Astrocyte (in vitro differentiated cells and primary cell): ENCODE measurements around the gene LMF1. TPM values are rescaled to one million over a fixed set of nuclear protein-coding genes. Genes with fewer than 3 reads are reported as not detected.

ENCODE experiments used
- DNase-seq: peaks from one replicate; pipeline ENCODE4 v3.0.0-alpha.2; 2010; ENCODE audit warnings: low read depth
- FAIRE-seq: peaks from 2 replicates; lab custom pipeline; 2011; peaks lifted over from hg19 to GRCh38; lab: Jason Lieb, UNC
- H2AFZ ChIP-seq: 2 replicates; pipeline ENCODE4 v1.6.0; 2012; ENCODE audit warnings: low read depth, low read length, inconsistent platforms
- H3K27ac ChIP-seq: 2 replicates; pipeline ENCODE4 v1.5.1; 2011; ENCODE audit warnings: low read depth, low read length, inconsistent platforms
- H3K27me3 ChIP-seq: 2 replicates; pipeline ENCODE4 v1.6.0; 2011; ENCODE audit warnings: low read length, inconsistent platforms; ENCODE audit not compliant: insufficient read depth
- H3K36me3 ChIP-seq: 2 replicates; pipeline ENCODE4 v1.5.1; 2011; ENCODE audit warnings: low read length, inconsistent platforms; ENCODE audit not compliant: insufficient read depth
- H3K4me1 ChIP-seq: 2 replicates; pipeline ENCODE4 v1.5.1; 2011; ENCODE audit warnings: low read length, inconsistent platforms; ENCODE audit not compliant: insufficient read depth
- H3K4me2 ChIP-seq: 2 replicates; pipeline ENCODE4 v1.6.0; 2012; ENCODE audit warnings: low read length, inconsistent platforms
- H3K4me3 ChIP-seq: 2 replicates; pipeline ENCODE4 v1.5.1; 2011; ENCODE audit warnings: low read depth, mild to moderate bottlenecking, low read length, inconsistent platforms; ENCODE audit not compliant: insufficient read depth
- H3K79me2 ChIP-seq: 2 replicates; pipeline ENCODE4 v1.6.0; 2012; ENCODE audit warnings: mild to moderate bottlenecking, low read length, inconsistent platforms; ENCODE audit not compliant: insufficient read depth
- H3K9ac ChIP-seq: 2 replicates; pipeline ENCODE4 v1.6.0; 2012; ENCODE audit warnings: mild to moderate bottlenecking, low read length, inconsistent platforms
- H3K9me3 ChIP-seq: 2 replicates; pipeline ENCODE4 v1.5.1; 2012; ENCODE audit warnings: low read depth, mild to moderate bottlenecking, low read length, inconsistent platforms; ENCODE audit not compliant: insufficient read depth
- H4K20me1 ChIP-seq: 2 replicates; pipeline ENCODE4 v1.6.0; 2012; ENCODE audit warnings: low read length, inconsistent platforms; ENCODE audit not compliant: insufficient read depth
- H3K27ac Mint-ChIP-seq: one replicate; pipeline ENCODE4 v1.8.0; 2021; ENCODE audit warnings: mild to moderate bottlenecking, mixed read lengths; ENCODE audit not compliant: unreplicated experiment
- H3K27me3 Mint-ChIP-seq: one replicate; pipeline ENCODE4 v1.8.0; 2021; ENCODE audit warnings: low read depth, mixed read lengths; ENCODE audit not compliant: unreplicated experiment
- H3K36me3 Mint-ChIP-seq: one replicate; pipeline ENCODE4 v1.8.0; 2021; ENCODE audit warnings: low read depth, mixed read lengths; ENCODE audit not compliant: unreplicated experiment
- H3K4me1 Mint-ChIP-seq: one replicate; pipeline ENCODE4 v1.8.0; 2021; ENCODE audit warnings: low read depth, mixed read lengths; ENCODE audit not compliant: unreplicated experiment
- H3K4me3 Mint-ChIP-seq: one replicate; pipeline ENCODE4 v1.8.0; 2021; ENCODE audit warnings: mild to moderate bottlenecking, moderate library complexity, mixed read lengths; ENCODE audit not compliant: unreplicated experiment
- H3K9me3 Mint-ChIP-seq: one replicate; pipeline ENCODE4 v1.8.0; 2021; ENCODE audit warnings: mild to moderate bottlenecking, mixed read lengths; ENCODE audit not compliant: unreplicated experiment
- EZH2 ChIP-seq: IDR thresholded peaks from 2 replicates; pipeline ENCODE4 v1.6.1; 2012; ENCODE audit warnings: mild to moderate bottlenecking, low read length, inconsistent platforms; ENCODE audit not compliant: insufficient read depth
- total RNA-seq: library from RNA; stranded (reverse); gene quantifications from 2 replicates; pipeline ENCODE4 v1.2.1, GENCODE V29; 2021
- TF ChIP-seq, protein P1 (sequence below): IDR thresholded peaks from 2 replicates; pipeline ENCODE4 v1.5.1; 2011; ENCODE audit warnings: low read depth, mild to moderate bottlenecking, inconsistent platforms, low read length, moderate library complexity; ENCODE audit not compliant: insufficient read depth

Gene LMF1
- total RNA-seq, 1 donor from 2014 or later: 12.6 TPM

DNA sequence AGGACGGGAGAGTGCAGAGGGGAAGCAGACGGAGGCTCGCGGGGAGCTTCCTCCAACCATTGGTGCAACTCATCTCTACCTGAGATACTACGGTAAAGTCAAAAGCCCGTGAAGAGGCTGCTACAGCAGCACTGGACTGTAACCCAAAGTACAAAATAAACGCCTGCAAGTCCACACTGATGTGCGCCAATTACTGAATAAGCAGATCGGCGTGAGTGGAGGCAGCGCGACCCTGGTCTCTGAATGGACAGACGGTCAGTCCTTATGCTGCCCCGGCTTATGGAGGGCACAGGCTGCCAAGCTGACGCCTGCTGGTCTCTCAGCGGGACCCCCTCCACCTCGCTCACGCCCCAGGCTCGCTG, 58.5 kb downstream of the LMF1 start:
- Histone ChIP-seq H3K27me3 (no peaks in the 10 kb centered on the region), H3K9ac (no peak overlapping the region), H3K4me1 (no peaks in the 10 kb centered on the region), H3K4me3 (no peak overlapping the region), H4K20me1 (no peaks in the 10 kb centered on the region), H2AFZ (no peak overlapping the region), H3K79me2 (no peaks in the 10 kb centered on the region), H3K36me3 (no peaks in the 10 kb centered on the region), H3K27ac (no peak overlapping the region), H3K4me2 (no peak overlapping the region), H3K9me3 (no peaks in the 10 kb centered on the region)
- no peak overlapping the region for H3K27ac Mint-ChIP-seq
- no peak for FAIRE-seq
- H3K9me3 Mint-ChIP-seq: peaks cover 6% of the 10 kb centered on the region
- peaks cover 2% of the 10 kb centered on the region for H3K4me1 Mint-ChIP-seq
- H3K27me3 Mint-ChIP-seq: peaks cover 6% of the 10 kb centered on the region
- H3K4me3 Mint-ChIP-seq: no peak overlapping the region
- DNase-seq: no peak
- TF ChIP-seq, protein P1, sequence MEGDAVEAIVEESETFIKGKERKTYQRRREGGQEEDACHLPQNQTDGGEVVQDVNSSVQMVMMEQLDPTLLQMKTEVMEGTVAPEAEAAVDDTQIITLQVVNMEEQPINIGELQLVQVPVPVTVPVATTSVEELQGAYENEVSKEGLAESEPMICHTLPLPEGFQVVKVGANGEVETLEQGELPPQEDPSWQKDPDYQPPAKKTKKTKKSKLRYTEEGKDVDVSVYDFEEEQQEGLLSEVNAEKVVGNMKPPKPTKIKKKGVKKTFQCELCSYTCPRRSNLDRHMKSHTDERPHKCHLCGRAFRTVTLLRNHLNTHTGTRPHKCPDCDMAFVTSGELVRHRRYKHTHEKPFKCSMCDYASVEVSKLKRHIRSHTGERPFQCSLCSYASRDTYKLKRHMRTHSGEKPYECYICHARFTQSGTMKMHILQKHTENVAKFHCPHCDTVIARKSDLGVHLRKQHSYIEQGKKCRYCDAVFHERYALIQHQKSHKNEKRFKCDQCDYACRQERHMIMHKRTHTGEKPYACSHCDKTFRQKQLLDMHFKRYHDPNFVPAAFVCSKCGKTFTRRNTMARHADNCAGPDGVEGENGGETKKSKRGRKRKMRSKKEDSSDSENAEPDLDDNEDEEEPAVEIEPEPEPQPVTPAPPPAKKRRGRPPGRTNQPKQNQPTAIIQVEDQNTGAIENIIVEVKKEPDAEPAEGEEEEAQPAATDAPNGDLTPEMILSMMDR: no peak
- TF ChIP-seq EZH2: no peak
- peaks cover 9% of the 10 kb centered on the region for H3K36me3 Mint-ChIP-seq

DNA sequence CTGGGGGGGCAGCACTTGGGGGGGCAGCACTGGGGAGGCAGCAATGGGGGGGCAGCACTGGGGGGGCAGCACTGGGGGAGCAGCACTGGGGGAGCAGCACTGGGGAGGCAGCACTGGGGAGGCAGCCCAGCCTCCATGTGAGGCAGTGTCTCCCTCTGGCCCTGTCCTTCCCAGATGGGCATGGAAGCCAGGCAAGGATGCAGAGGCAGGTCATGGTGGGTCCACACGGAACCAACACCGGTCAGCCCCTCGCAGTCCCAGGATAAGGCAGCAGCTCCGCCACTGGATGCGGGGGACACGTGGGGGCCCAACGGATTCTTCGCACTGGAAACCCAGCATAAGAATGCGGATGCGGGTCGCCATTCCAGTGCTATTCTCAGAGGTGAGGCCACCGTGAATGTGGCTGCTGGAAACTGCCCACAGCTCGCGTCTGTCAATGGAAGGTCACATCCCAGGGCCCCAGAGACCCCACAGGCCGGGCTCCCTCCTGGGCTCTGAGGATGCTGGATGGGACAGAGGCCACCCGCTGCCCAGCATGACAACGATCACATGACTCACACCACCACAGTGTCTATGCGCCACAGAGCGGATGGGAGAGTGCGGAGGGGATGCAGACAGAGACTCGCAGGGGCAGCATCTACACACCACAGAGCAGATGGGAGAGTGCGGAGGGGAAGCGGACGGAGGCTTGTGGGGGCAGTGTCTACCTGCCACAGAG, 59.0 kb downstream of the LMF1 start:
- Histone ChIP-seq H3K27ac (no peak overlapping the region), H4K20me1 (no peaks in the 10 kb centered on the region), H3K9me3 (no peaks in the 10 kb centered on the region), H3K4me3 (no peak overlapping the region), H2AFZ (no peak overlapping the region), H3K36me3 (no peaks in the 10 kb centered on the region), H3K4me2 (no peak overlapping the region), H3K79me2 (no peaks in the 10 kb centered on the region), H3K9ac (no peak overlapping the region), H3K27me3 (no peaks in the 10 kb centered on the region), H3K4me1 (no peaks in the 10 kb centered on the region)
- Mint-ChIP-seq H3K36me3 (peaks cover 9% of the 10 kb centered on the region), H3K4me1 (peaks cover 2% of the 10 kb centered on the region), H3K27ac (no peak overlapping the region), H3K4me3 (no peak overlapping the region), H3K9me3 (peaks cover 6% of the 10 kb centered on the region), H3K27me3 (peaks cover 6% of the 10 kb centered on the region)
- DNase-seq (no peak), FAIRE-seq (no peak)
- TF ChIP-seq EZH2: no peak
- TF ChIP-seq, protein P1: no peak

DNA sequence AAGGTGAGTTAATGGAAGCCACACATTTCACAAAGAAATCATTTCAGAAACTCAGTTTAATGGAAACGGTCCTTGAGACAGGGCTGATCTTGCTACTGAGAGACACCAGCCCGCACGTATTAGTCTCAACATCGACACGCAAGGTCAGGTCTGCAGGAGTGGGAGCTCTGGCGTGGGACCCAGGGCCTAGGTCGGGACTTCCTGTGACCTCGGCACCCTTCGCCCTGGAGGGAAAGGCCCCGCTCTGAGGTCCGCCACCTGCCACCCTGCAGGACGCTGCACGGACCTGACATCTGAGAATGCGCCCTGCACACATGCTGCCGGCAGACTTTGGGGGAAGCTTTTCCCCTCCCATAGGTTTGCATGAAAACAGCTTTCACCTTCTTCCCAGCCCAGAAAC, 59.7 kb downstream of the LMF1 start:
- no peaks in the 10 kb centered on the region for H3K79me2 ChIP-seq
- H3K27me3 Mint-ChIP-seq: peaks cover 6% of the 10 kb centered on the region
- no peaks in the 10 kb centered on the region for H3K9me3 ChIP-seq
- no peaks in the 10 kb centered on the region for H4K20me1 ChIP-seq
- peaks cover 6% of the 10 kb centered on the region for H3K9me3 Mint-ChIP-seq
- no peak overlapping the region for H3K9ac ChIP-seq
- no peak overlapping the region for H3K27ac ChIP-seq
- no peak overlapping the region for H3K4me3 ChIP-seq
- peaks cover 2% of the 10 kb centered on the region for H3K4me1 Mint-ChIP-seq
- DNase-seq: no peak
- no peak overlapping the region for H3K27ac Mint-ChIP-seq
- FAIRE-seq: no peak
- H2AFZ ChIP-seq: no peak overlapping the region
- H3K4me1 ChIP-seq: no peaks in the 10 kb centered on the region
- no peaks in the 10 kb centered on the region for H3K36me3 ChIP-seq
- H3K36me3 Mint-ChIP-seq: peaks cover 12% of the 10 kb centered on the region
- H3K4me2 ChIP-seq: no peak overlapping the region
- no peaks in the 10 kb centered on the region for H3K27me3 ChIP-seq
- no peak overlapping the region for H3K4me3 Mint-ChIP-seq
- TF ChIP-seq, protein P1: no peak
- TF ChIP-seq EZH2: no peak
